HFFc6 (cell line): ENCODE results near the gene NOVA1. TPM values are rescaled to one million over a fixed set of nuclear protein-coding genes. Genes with fewer than 3 reads are reported as not detected.

Experiments
- DNase-seq: peaks from one replicate; pipeline ENCODE4 v3.0.0-alpha.2; 2018
- H3K27ac Mint-ChIP-seq: 2 replicates; pipeline ENCODE4 v1.8.0; 2020; ENCODE audit warnings: mild to moderate bottlenecking, mixed read lengths
- H3K27me3 Mint-ChIP-seq: 2 replicates; pipeline ENCODE4 v1.8.0; 2021; ENCODE audit warnings: mild to moderate bottlenecking, moderate library complexity, mixed read lengths; ENCODE audit not compliant: insufficient read depth
- H3K36me3 Mint-ChIP-seq: 2 replicates; pipeline ENCODE4 v1.8.0; 2021; ENCODE audit warnings: low read depth, mixed read lengths
- H3K4me1 Mint-ChIP-seq: 2 replicates; pipeline ENCODE4 v1.8.0; 2020; ENCODE audit warnings: low read depth, mixed read lengths
- H3K4me3 Mint-ChIP-seq: 2 replicates; pipeline ENCODE4 v1.8.0; 2020; ENCODE audit warnings: mild to moderate bottlenecking, moderate library complexity, mixed read lengths
- H3K9me3 Mint-ChIP-seq: 2 replicates; pipeline ENCODE4 v1.8.0; 2020; ENCODE audit warnings: mild to moderate bottlenecking, mixed read lengths
- total RNA-seq, 6 experiments: library from RNA; stranded (reverse); fragmentation: NEBNext Ultra II Directional; extraction: Animal tissue kit (Norgen Biotek cat#: 25700); gene quantifications; 2 replicates in 1 of 6; 3 replicates in 5 of 6; pipeline ENCODE4 v1.2.3, GENCODE V29; 2021
- TF ChIP-seq, protein P1 (sequence below): fragments of 200-600 bp; sonication (generic); IDR thresholded peaks from 2 replicates; pipeline ENCODE4 v1.5.0; 2021; ENCODE audit warnings: antibody characterized with exemption, mild to moderate bottlenecking

NOVA1 gene
- total RNA-seq, 6 experiments from 2014 or later: not detected

DNA sequence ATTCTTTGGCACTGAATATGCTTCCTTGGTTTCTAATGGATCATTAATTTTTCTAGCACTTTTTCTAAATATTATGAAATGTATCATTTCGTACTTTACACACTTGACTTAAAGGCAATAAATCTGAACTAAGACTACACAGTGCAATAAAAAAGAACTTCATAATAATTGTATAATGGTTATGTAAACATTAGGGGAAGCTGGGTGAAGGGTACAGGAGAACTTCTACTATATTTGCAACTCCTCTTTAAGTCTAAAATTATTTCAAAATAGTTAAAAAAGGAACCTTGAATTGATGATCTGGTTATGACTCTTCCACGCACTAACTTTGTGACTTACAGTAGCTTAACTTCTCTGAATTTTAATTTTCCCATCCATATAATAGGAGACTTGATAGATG is 5.1 kb upstream of the NOVA1 start:
- TF ChIP-seq, protein P1, sequence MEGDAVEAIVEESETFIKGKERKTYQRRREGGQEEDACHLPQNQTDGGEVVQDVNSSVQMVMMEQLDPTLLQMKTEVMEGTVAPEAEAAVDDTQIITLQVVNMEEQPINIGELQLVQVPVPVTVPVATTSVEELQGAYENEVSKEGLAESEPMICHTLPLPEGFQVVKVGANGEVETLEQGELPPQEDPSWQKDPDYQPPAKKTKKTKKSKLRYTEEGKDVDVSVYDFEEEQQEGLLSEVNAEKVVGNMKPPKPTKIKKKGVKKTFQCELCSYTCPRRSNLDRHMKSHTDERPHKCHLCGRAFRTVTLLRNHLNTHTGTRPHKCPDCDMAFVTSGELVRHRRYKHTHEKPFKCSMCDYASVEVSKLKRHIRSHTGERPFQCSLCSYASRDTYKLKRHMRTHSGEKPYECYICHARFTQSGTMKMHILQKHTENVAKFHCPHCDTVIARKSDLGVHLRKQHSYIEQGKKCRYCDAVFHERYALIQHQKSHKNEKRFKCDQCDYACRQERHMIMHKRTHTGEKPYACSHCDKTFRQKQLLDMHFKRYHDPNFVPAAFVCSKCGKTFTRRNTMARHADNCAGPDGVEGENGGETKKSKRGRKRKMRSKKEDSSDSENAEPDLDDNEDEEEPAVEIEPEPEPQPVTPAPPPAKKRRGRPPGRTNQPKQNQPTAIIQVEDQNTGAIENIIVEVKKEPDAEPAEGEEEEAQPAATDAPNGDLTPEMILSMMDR: no peak
- H3K4me1 Mint-ChIP-seq: no peaks in the 10 kb centered on the region
- DNase-seq: no peak
- H3K36me3 Mint-ChIP-seq: no peaks in the 10 kb centered on the region
- H3K27ac Mint-ChIP-seq: no peak overlapping the region
- peaks cover 8% of the 10 kb centered on the region for H3K9me3 Mint-ChIP-seq
- peaks cover 1% of the 10 kb centered on the region; the same call in 1 of the 2 replicates for H3K27me3 Mint-ChIP-seq
- H3K4me3 Mint-ChIP-seq: no peak overlapping the region

DNA sequence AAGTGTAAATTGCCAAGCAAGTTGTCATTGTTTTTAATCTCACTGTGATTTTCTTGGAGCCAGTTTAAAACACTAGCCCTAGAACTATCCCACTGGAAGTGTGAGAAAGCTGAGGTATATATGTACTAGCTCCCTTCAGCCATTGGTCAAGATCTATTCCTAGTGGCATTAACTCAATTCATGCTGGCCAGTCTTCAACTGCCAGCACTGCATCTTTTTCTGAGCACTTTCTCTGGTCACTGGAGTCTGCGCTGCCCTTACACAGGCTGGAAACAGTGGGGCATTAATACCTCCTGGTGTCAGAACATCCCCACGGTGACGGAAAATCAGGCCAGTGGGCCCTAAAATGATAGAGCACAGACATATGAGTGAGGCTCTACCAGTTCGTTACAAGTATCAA is 4.0 kb upstream of the NOVA1 start:
- Mint-ChIP-seq H3K9me3 (peaks cover 8% of the 10 kb centered on the region), H3K36me3 (no peaks in the 10 kb centered on the region), H3K4me1 (no peaks in the 10 kb centered on the region), H3K27ac (no peak overlapping the region), H3K27me3 (peaks cover 1% of the 10 kb centered on the region; the same call in 1 of the 2 replicates), H3K4me3 (no peak overlapping the region)
- no peak for DNase-seq
- TF ChIP-seq, protein P1: no peak

DNA sequence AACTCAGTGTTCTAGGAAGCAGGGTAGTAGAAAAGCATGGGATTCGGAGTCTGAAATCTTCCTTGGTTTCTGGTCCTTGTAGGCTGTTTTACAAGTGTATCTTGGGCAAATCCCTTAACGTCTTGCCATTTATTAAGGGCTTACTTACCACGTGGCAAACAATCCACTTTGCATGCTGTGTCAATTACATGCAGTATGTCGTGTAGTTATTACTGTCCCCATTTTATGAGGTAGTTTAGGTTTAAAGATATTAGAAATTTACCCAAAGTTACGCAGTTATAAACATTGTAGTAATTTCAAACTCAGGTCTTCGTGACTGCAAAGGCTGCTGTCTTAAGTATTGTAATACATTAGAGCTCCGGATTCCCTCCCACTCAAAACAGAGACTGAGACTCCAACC is 1.5 kb upstream of the NOVA1 start:
- Mint-ChIP-seq H3K36me3 (no peaks in the 10 kb centered on the region), H3K4me1 (no peaks in the 10 kb centered on the region), H3K27me3 (peaks cover 1% of the 10 kb centered on the region; the same call in 1 of the 2 replicates), H3K4me3 (no peak overlapping the region), H3K27ac (no peak overlapping the region), H3K9me3 (peaks cover 8% of the 10 kb centered on the region; the same call in 1 of the 2 replicates)
- TF ChIP-seq, protein P1: no peak
- no peak for DNase-seq

DNA sequence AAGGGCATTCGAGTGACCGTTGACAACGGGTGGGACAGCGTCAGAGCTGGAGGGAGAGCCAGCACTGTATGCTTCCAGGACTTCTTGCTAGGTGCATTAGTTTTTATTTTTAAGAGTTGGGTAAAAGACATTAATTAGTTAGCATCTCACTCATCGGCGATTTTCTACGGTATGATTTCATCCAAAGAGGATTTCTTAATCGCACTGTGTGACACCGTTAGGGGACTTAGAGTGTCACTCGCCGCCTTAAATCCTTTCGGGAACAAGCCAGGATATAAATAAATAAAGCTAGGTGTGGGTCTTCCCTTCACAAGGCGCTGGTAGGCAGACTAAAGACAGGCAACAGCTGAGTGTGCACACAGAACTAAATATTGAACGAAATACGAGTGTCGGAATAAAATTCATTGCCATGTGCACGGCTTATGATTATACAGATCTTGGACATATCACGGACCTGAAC is 869 bp upstream of the NOVA1 start:
- no peak for DNase-seq
- Mint-ChIP-seq H3K36me3 (no peaks in the 10 kb centered on the region), H3K4me3 (no peak overlapping the region; the same call in 1 of the 2 replicates), H3K4me1 (no peaks in the 10 kb centered on the region), H3K9me3 (peaks cover 8% of the 10 kb centered on the region; the same call in 1 of the 2 replicates), H3K27ac (no peak overlapping the region), H3K27me3 (peaks cover 1% of the 10 kb centered on the region; the same call in 1 of the 2 replicates)
- TF ChIP-seq, protein P1: no peak

DNA sequence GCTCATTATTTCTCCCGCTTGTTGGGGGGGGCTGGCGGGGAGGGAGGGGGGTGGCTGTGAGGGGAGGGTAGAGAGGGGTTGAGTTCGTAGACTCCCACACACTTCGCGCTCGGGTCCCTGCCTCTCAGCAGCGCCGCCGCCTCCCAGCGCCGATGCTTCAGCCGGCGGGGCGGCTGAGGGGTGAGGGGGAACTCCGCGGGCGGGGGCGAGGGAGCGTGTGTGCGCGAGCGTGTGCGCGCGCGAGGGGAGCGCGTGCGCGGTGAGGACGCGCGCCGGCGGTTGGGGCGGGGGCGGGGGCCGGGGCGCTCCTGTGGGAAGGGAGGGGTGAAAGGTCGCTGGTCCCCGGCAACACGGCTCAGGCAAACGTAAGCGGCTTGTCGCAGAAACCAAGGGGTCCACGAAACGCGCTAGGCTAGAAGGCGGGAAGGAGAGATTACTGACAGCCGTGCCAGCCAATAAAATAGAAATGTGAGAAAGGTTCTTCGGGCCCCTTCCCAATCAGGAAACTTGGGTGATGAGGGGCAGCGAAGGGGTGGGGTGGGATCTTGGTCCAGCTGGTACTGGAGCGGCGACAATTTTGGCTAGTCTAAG is 343 bp upstream of the NOVA1 start:
- H3K36me3 Mint-ChIP-seq: no peaks in the 10 kb centered on the region
- TF ChIP-seq, protein P1: no peak
- DNase-seq: no peak
- H3K9me3 Mint-ChIP-seq: peaks cover 8% of the 10 kb centered on the region; the same call in 1 of the 2 replicates
- H3K4me3 Mint-ChIP-seq: no peak overlapping the region; the same call in 1 of the 2 replicates
- H3K4me1 Mint-ChIP-seq: no peaks in the 10 kb centered on the region
- H3K27ac Mint-ChIP-seq: no peak overlapping the region
- H3K27me3 Mint-ChIP-seq: peaks cover 1% of the 10 kb centered on the region; the same call in 1 of the 2 replicates
